CD4-positive, CD25-positive, alpha-beta regulatory T cell (primary cell): ENCODE measurements around the gene HOXD8. TPM values are rescaled to one million over a fixed set of nuclear protein-coding genes. Genes with fewer than 3 reads are reported as not detected.

ENCODE experiments used
- ATAC-seq, 2 donors: fragments of 150-1000 bp; cut with Tn5 transposase; one replicate each; pipeline ENCODE4 v1.10.0; 2021; ENCODE audit warnings: low read depth in 2 of 2, moderate number of reproducible peaks in 2 of 2, moderate library complexity in 1 of 2
- DNase-seq, 3 donors: peaks; one replicate each; pipeline versions ENCODE4 v3.0.0 to v3.0.0-alpha.2; 2012 to 2022; ENCODE audit warnings: mixed read lengths in 1 of 3
- H3K27ac ChIP-seq: one replicate; pipeline ENCODE4 v1.7.0; 2013; ENCODE audit warnings: mild to moderate bottlenecking, low read length; ENCODE audit not compliant: insufficient read depth, poor library complexity, severe bottlenecking
- H3K27me3 ChIP-seq: one replicate; pipeline ENCODE4 v1.7.0; 2013; ENCODE audit warnings: low read length; ENCODE audit not compliant: control insufficient read depth, insufficient read depth
- H3K36me3 ChIP-seq: one replicate; pipeline ENCODE4 v1.7.0; 2013; ENCODE audit warnings: mild to moderate bottlenecking, low read length, moderate library complexity; ENCODE audit not compliant: control insufficient read depth, insufficient read depth
- H3K4me1 ChIP-seq: 2 replicates; pipeline ENCODE4 v1.7.0; 2013; ENCODE audit warnings: mild to moderate bottlenecking, low read length; ENCODE audit not compliant: insufficient read depth, control insufficient read depth, poor library complexity, severe bottlenecking
- H3K4me3 ChIP-seq: one replicate; pipeline ENCODE4 v1.7.0; 2013; ENCODE audit warnings: low read depth, mild to moderate bottlenecking, low read length, moderate library complexity
- H3K9me3 ChIP-seq, 2 experiments: 1 replicate in 1 of 2; 2 replicates in 1 of 2; pipeline ENCODE4 v1.7.0; 2013; ENCODE audit warnings: low read length in 2 of 2, mild to moderate bottlenecking in 1 of 2, moderate library complexity in 1 of 2; ENCODE audit not compliant: control insufficient read depth in 2 of 2
- H3K27ac Mint-ChIP-seq, 3 donors: one replicate each; pipeline ENCODE4 v1.8.0; 2020 to 2022; ENCODE audit warnings: mild to moderate bottlenecking in 3 of 3, mixed read lengths in 3 of 3, moderate library complexity in 2 of 3
- H3K27me3 Mint-ChIP-seq: one replicate; pipeline ENCODE4 v1.8.0; 2022; ENCODE audit warnings: mild to moderate bottlenecking, mixed read lengths
- H3K36me3 Mint-ChIP-seq: one replicate; pipeline ENCODE4 v1.8.0; 2020; ENCODE audit warnings: mixed read lengths
- H3K4me1 Mint-ChIP-seq, 4 donors: one replicate each; pipeline ENCODE4 v1.8.0; 2020 to 2022; ENCODE audit warnings: mixed read lengths in 4 of 4, mild to moderate bottlenecking in 1 of 4
- H3K4me3 Mint-ChIP-seq, 4 donors: one replicate each; pipeline ENCODE4 v1.8.0; 2020 to 2022; ENCODE audit warnings: mild to moderate bottlenecking in 4 of 4, mixed read lengths in 4 of 4, moderate library complexity in 3 of 4
- H3K9me3 Mint-ChIP-seq, 7 donors: one replicate each; pipeline ENCODE4 v1.8.0; 2020 to 2022; ENCODE audit warnings: mixed read lengths in 7 of 7, mild to moderate bottlenecking in 3 of 7, moderate library complexity in 2 of 7
- polyA plus RNA-seq, 4 donors: library from polyadenylated mRNA; unstranded; fragments of 300-500 nt; fragmentation: Illumina TruSeq; gene quantifications; one replicate each; pipeline ENCODE4 v1.2.3, GENCODE V29; 2021
- total RNA-seq: library from RNA; stranded (reverse); gene quantifications from one replicate; pipeline ENCODE4 v1.2.3, GENCODE V29; 2022

Gene HOXD8
- total and polyA plus RNA-seq, 5 donors from 2014 or later = not detected

DNA sequence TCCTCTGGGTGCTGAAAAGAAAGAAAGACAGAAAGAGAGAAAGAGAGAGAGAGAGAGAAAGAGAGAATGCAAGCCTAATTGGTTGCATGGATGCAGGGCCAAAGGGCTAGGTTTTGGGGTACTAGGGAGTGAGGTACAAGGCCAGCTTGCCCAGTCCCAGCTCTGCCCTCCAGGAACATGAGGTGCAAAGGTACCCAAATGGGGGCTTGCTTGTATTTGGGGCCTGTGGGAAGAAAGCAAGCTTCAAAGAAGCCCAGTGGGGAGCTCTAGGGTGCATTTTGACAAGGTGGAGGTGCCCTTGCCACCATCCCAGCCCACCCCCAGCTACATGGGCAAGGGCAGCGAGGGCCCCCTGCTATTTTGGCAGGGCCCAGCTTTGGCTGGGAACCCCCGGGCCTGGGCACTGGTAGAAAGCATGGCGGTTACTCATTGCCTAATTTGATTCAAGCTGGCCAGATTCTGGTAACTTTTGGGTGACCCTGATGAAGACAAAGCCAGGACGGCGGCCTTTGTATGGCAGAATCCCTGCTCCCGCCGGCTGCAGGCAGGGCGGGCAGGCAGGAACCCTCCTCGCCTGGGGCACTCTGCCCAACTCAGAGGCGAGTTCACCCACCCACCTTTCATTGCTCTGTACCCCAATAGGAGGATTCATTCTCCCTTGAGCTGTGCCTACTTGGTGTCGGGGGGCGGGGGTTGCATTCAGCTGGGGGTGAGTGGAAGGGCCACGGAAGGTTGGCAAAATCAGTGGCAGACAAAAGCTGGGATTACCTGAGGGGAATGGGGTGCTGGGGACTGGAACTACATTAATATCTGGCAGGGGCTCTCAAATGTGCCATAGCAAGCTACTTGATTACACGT is 21.3 kb downstream of the HOXD8 start:
- H3K27ac ChIP-seq = no peak overlapping the region
- no peak for DNase-seq
- H3K27me3 ChIP-seq = peaks cover 48% of the 10 kb centered on the region
- peaks cover 0 to 7% of the 10 kb centered on the region in 2 experiments for H3K9me3 ChIP-seq
- Mint-ChIP-seq H3K27ac (peak overlapping the region in 1 of 3 donors; percentile 64), H3K4me3 (peak overlapping the region in 1 of 4 donors; percentile 0), H3K36me3 (no peaks in the 10 kb centered on the region), H3K27me3 (peaks cover 88% of the 10 kb centered on the region), H3K9me3 (peaks cover 0 to 6% (median 0%) of the 10 kb centered on the region in 7 donors), H3K4me1 (peaks cover 0 to 14% (median 0%) of the 10 kb centered on the region in 4 donors)
- no peaks in the 10 kb centered on the region for H3K4me1 ChIP-seq
- no peak overlapping the region for H3K4me3 ChIP-seq
- no peak for ATAC-seq
- H3K36me3 ChIP-seq = no peaks in the 10 kb centered on the region

DNA sequence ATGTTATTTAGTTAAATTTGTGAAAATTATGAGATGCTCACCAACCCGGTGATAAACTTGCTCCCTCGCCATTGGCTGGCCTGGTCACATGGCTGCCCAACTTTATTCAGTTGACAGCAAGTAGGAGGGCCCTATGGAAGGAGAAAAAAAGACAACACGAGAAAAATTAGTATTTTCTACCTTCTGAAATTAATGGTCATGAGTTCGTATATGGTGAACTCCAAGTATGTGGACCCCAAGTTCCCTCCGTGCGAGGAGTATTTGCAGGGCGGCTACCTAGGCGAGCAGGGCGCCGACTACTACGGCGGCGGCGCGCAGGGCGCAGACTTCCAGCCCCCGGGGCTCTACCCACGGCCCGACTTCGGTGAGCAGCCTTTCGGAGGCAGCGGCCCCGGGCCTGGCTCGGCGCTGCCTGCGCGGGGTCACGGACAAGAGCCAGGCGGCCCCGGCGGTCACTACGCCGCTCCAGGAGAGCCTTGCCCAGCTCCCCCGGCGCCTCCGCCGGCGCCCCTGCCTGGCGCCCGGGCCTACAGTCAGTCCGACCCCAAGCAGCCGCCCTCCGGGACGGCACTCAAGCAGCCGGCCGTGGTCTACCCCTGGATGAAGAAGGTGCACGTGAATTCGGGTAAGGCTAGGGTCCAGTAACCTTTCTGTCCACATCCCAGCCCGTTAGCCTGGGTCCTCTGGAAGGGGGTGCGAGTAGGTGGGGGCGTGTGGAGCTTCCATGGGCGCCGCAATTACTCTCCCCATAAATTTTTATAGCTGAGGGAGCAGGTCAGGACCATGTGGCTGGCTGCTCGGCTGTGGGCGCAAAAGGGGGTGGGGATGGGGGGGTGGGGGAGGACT is 22.2 kb downstream of the HOXD8 start, which contains the start of gene HOXD4:
Gene HOXD4 (plus strand): TSS at position 109 of the 846 bp plus-strand sequence. CDS start 84 bp downstream, at position 193.
- Histone ChIP-seq H3K9me3 (peaks cover 0 to 7% of the 10 kb centered on the region in 2 experiments), H3K4me1 (no peaks in the 10 kb centered on the region), H3K27me3 (peaks cover 45% of the 10 kb centered on the region), H3K27ac (no peak within 1 kb of the TSS), H3K36me3 (no peaks in the 10 kb centered on the region), H3K4me3 (no peak within 1 kb of the TSS)
- H3K27me3 Mint-ChIP-seq = peaks cover 87% of the 10 kb centered on the region
- peak within 1 kb of the TSS in 1 of 4 donors; percentile 0 for H3K4me3 Mint-ChIP-seq
- peaks cover 0 to 14% (median 0%) of the 10 kb centered on the region in 4 donors for H3K4me1 Mint-ChIP-seq
- DNase-seq (no peak), ATAC-seq (no peak)
- H3K27ac Mint-ChIP-seq = peak within 1 kb of the TSS in 1 of 3 donors; percentile 64
- no peaks in the 10 kb centered on the region for H3K36me3 Mint-ChIP-seq
- H3K9me3 Mint-ChIP-seq = peaks cover 0 to 6% (median 0%) of the 10 kb centered on the region in 7 donors

DNA sequence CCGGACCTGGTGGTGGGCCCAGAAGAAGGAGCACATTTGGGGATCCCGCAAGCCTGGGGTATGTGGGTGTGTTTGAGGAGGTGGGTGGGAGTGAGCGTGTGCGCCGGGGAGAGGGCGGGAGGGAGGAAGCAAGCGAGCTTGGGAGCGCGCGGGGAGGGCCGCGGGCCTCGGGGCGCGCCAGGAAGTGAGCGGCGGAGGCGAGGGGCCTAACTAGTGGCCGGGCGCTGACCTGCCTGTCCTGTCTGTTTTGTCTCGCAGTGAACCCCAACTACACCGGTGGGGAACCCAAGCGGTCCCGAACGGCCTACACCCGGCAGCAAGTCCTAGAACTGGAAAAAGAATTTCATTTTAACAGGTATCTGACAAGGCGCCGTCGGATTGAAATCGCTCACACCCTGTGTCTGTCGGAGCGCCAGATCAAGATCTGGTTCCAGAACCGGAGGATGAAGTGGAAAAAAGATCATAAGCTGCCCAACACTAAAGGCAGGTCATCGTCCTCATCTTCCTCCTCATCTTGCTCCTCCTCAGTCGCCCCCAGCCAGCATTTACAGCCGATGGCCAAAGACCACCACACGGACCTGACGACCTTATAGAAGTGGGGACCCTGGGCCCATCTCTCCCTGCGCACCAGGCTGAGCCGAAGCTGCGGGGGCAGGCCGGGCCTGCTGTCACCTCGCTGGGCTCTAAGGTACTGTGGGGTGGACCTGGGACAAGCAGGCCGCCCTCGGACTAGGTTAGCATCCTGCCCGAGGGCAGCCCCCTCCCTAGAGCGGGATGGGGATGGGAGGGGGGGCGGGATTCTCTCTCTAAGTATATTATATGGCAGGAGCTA is 23.1 kb downstream of the HOXD8 start:
- Mint-ChIP-seq H3K4me3 (peak overlapping the region in 1 of 4 donors; percentile 24), H3K27me3 (peaks cover 85% of the 10 kb centered on the region), H3K27ac (no peak overlapping the region), H3K4me1 (peaks cover 0 to 13% (median 2%) of the 10 kb centered on the region in 4 donors), H3K9me3 (peaks cover 0 to 7% (median 0%) of the 10 kb centered on the region in 7 donors), H3K36me3 (no peaks in the 10 kb centered on the region)
- H3K36me3 ChIP-seq = no peaks in the 10 kb centered on the region
- ATAC-seq (no peak), DNase-seq (no peak)
- H3K4me1 ChIP-seq = peaks cover 6% of the 10 kb centered on the region
- H3K9me3 ChIP-seq = peaks cover 0 to 7% of the 10 kb centered on the region in 2 experiments
- peaks cover 40% of the 10 kb centered on the region for H3K27me3 ChIP-seq
- no peak overlapping the region for H3K4me3 ChIP-seq
- H3K27ac ChIP-seq = no peak overlapping the region

DNA sequence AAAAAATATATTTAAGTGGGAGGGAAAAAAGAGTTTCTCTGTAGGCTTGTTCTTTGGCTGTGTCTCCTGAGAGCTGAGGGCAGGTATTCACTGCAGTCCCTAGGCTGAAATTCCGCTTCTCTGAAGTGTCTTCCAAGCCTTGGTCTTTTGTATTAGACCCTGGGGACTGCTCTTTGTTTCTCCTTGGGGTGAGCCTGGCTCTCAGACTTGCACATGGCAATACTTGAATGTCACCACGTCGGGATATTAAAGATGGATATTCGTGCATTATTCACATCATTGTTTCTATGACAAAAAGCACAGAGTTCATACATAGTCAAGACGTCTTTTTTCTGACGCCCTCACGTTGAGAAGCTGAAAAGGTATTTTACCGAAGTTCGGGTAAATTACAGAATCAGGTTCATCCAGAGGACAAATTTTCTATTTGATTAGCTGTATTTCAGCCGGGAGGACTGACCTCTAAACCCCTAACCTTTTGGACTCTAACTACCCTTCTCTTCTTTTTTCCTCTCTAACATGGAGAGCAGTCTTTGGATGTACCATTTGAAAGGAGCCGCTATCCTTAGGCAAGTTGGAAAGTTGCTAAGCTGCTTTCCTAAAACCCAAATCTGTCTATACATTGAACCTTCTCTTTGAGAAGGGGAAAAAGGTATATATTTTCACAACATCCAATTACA is 25.2 kb downstream of the HOXD8 start:
- no peaks in the 10 kb centered on the region for H3K36me3 Mint-ChIP-seq
- peaks cover 0 to 5% (median 0%) of the 10 kb centered on the region in 7 donors for H3K9me3 Mint-ChIP-seq
- no peaks in the 10 kb centered on the region for H3K36me3 ChIP-seq
- no peak overlapping the region for H3K4me3 ChIP-seq
- no peak overlapping the region for H3K27ac Mint-ChIP-seq
- no peak for ATAC-seq
- no peak for DNase-seq
- no peak overlapping the region for H3K4me3 Mint-ChIP-seq
- peaks cover 0 to 15% (median 3%) of the 10 kb centered on the region in 4 donors for H3K4me1 Mint-ChIP-seq
- H3K27ac ChIP-seq = no peak overlapping the region
- peaks cover 88% of the 10 kb centered on the region for H3K27me3 Mint-ChIP-seq
- H3K9me3 ChIP-seq = peaks cover 0 to 7% of the 10 kb centered on the region in 2 experiments
- H3K4me1 ChIP-seq = peaks cover 6% of the 10 kb centered on the region
- H3K27me3 ChIP-seq = peaks cover 38% of the 10 kb centered on the region

DNA sequence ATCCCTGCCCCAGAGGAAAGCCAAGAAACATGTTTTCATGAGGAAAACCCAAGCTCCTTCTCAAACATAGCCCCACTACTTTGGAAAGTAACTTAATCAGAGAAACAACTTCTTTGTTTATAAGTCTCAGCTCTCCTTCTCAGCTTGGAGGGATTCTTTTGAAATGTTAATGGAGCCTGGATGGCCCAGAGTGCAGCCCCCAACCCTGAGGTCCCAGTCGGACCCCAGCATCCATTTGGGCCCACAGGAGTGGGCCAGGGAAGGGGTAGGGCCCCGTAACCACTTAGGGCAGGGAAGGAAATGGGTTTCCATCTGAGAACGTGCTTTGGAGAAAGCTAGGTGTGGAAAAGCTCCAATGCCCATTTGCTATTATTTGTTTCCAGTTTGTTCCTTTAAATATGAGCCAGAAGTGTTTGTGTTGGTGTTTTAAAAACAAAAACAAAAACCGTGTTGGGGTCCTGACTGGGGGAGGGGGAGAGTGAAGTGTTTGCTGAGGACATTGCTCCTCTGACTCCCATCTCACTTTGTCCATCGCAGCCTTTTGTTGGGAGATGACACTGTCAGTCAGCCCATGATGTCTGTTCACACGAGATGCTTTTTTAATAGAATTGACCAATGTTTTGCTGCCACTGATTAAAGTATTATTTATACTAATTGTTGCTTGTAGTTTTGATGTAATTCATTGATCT is 26.0 kb downstream of the HOXD8 start:
- peaks cover 36% of the 10 kb centered on the region for H3K27me3 ChIP-seq
- peaks cover 6% of the 10 kb centered on the region for H3K4me1 ChIP-seq
- Mint-ChIP-seq H3K4me3 (no peak overlapping the region), H3K27ac (no peak overlapping the region), H3K4me1 (peaks cover 0 to 17% (median 3%) of the 10 kb centered on the region in 4 donors), H3K27me3 (peaks cover 87% of the 10 kb centered on the region), H3K9me3 (peaks cover 0 to 5% (median 0%) of the 10 kb centered on the region in 7 donors), H3K36me3 (no peaks in the 10 kb centered on the region)
- no peak overlapping the region for H3K4me3 ChIP-seq
- ATAC-seq (no peak), DNase-seq (no peak)
- no peaks in the 10 kb centered on the region for H3K36me3 ChIP-seq
- H3K27ac ChIP-seq = no peak overlapping the region
- peaks cover 0 to 5% of the 10 kb centered on the region in 2 experiments for H3K9me3 ChIP-seq

DNA sequence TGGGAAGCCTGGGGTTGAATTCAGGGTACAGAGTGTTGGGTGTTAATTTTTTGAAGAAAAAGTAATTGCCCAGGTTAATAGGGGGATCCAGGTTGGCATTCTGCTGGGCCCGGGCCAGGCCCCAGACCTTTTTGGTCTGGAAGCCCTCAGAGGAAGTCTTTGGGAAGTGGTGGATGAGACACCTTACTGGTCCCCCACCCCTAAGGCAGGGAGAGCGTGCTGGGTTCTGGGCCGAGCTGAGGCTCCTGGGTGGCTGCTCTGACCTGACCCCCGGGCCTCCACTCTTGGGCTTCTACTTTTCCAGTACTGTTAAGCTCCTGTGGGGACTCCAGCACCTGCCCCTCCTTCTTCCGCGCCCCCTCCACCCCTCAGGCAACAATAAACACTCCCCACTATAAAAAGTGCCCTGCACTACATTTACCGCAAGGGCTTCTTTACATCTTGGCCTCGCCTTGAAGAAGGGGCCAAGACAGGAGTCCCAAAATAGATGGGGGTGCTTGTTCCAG is 26.8 kb downstream of the HOXD8 start:
- Mint-ChIP-seq H3K36me3 (no peaks in the 10 kb centered on the region), H3K4me1 (peaks cover 0 to 12% (median 3%) of the 10 kb centered on the region in 4 donors), H3K27me3 (peaks cover 87% of the 10 kb centered on the region), H3K4me3 (peak overlapping the region in 2 of 4 donors; percentile 54 to 57), H3K27ac (no peak overlapping the region), H3K9me3 (peaks cover 0 to 5% (median 0%) of the 10 kb centered on the region in 7 donors)
- DNase-seq (no peak), ATAC-seq (no peak)
- no peak overlapping the region for H3K4me3 ChIP-seq
- H3K27me3 ChIP-seq = peaks cover 34% of the 10 kb centered on the region
- H3K27ac ChIP-seq = no peak overlapping the region
- peaks cover 6% of the 10 kb centered on the region for H3K4me1 ChIP-seq
- no peaks in the 10 kb centered on the region for H3K36me3 ChIP-seq
- peaks cover 0 to 3% of the 10 kb centered on the region in 2 experiments for H3K9me3 ChIP-seq
